ENCODE measurements around the gene RPL32. TPM values are rescaled to one million over a fixed set of nuclear protein-coding genes. Genes with fewer than 3 reads are reported as not detected.

RPL32 gene
- total and polyA plus RNA-seq, 2 donors (not counting 3 experiments of a cell fraction or from before 2014, with no cell fraction given) = 1,075 to 1,588 TPM

DNA sequence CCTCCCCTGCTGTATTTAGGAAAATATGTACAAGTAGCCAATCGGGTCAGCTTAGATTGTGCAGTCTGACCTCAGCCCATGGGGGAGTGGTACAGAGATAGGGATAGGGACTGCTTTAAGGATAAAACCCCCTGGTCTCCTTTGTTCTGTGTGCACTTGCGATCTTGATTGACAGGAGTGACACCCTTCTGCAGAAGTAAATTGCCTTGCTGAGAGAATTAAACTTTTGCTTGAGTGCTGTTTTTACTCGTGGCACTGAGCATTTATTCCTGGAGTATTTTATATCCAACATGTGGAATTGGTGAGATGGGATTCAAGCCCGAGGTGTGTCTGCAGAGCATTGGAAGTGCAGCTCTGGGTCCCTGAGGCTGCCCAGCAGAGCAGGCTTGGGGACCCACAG is 23.9 kb upstream of the RPL32 start:
- DNase-seq (ENCODE audit: low read depth, low spot score) (no peak), FAIRE-seq (no peak)
- Histone ChIP-seq H3K4me3 (replicated peaks in 1 of 3; ENCODE audit: insufficient read depth in 1 of 3, low read depth in 1 of 3, low read length in 3 of 3) (no peak overlapping the region), H2AFZ (ENCODE audit: low read depth, low read length) (no peak overlapping the region), H3K27ac (ENCODE audit: insufficient read depth, low read depth, low read length) (no peak overlapping the region), H3K27me3 (ENCODE audit: control insufficient read depth in 2 of 2, insufficient read depth in 2 of 2, low read length in 2 of 2) (no peaks in the 10 kb centered on the region), H3K9me1 (replicated peaks; ENCODE audit: control insufficient read depth, extremely low read depth, insufficient read depth, low read length) (no peaks in the 10 kb centered on the region), H3K4me2 (ENCODE audit: insufficient read depth, low read length) (no peak overlapping the region), H3K79me2 (ENCODE audit: control insufficient read depth, insufficient read depth, low read length) (no peaks in the 10 kb centered on the region), H3K9ac (replicated peaks; ENCODE audit: extremely low read depth, insufficient read depth, low read length) (no peak overlapping the region), H3K9me3 (replicated peaks; ENCODE audit: control insufficient read depth, insufficient read depth, low read length) (no peaks in the 10 kb centered on the region), H4K20me1 (replicated peaks; ENCODE audit: control insufficient read depth, extremely low read depth, insufficient read depth, low read length) (no peaks in the 10 kb centered on the region), H3K4me1 (ENCODE audit: control insufficient read depth, extremely low read depth, insufficient read depth, low read length) (no peaks in the 10 kb centered on the region), H3K36me3 (ENCODE audit: control insufficient read depth in 2 of 2, extremely low read depth in 1 of 2, insufficient read depth in 2 of 2, low read length in 2 of 2) (no peaks in the 10 kb centered on the region)
- POLR2A ChIA-PET = no interaction called here
- CTCF ChIA-PET = interaction anchor here (6.6 to 8.0 kb wide), 2 partner anchors 24 to 119 kb away, joined by 80 to 101 read pairs; no protein-coding TSS in a partner anchor
- intact Hi-C loops (cut with micrococcal nuclease) (no loop called here), dilution Hi-C loops (cut with MboI; ENCODE audit: extremely low pct_ligation_motif_present, low sequenced_read_pairs) (no loop called here)
- TF ChIP-seq, protein P1, sequence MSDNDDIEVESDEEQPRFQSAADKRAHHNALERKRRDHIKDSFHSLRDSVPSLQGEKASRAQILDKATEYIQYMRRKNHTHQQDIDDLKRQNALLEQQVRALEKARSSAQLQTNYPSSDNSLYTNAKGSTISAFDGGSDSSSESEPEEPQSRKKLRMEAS (IDR thresholded peaks at IDR 0.05; ENCODE audit: insufficient read depth, insufficient read length) = no peak
- TF ChIP-seq POLR2A (IDR thresholded peaks at IDR 0.05; ENCODE audit: low read depth, low read length) (no peak), EZH2 (IDR thresholded peaks at IDR 0.05; ENCODE audit: borderline replicate concordance, low read depth, low read length, severe bottlenecking) (no peak), POLR2AphosphoS5 (IDR thresholded peaks at IDR 0.05; ENCODE audit: insufficient read depth, low read depth, low read length) (no peak), MYC (IDR thresholded peaks at IDR 0.05; ENCODE audit: low read depth, low read length) (no peak), GATA2 (IDR thresholded peaks at IDR 0.05; ENCODE audit: insufficient read depth, insufficient read length, low read depth, low read length) (no peak), JUN (IDR thresholded peaks at IDR 0.05; ENCODE audit: borderline replicate concordance, insufficient read depth, insufficient read length, low read depth) (no peak), FOS (IDR thresholded peaks at IDR 0.05; ENCODE audit: borderline replicate concordance, insufficient read depth, low read length) (no peak)
- TF ChIP-seq, protein P2, sequence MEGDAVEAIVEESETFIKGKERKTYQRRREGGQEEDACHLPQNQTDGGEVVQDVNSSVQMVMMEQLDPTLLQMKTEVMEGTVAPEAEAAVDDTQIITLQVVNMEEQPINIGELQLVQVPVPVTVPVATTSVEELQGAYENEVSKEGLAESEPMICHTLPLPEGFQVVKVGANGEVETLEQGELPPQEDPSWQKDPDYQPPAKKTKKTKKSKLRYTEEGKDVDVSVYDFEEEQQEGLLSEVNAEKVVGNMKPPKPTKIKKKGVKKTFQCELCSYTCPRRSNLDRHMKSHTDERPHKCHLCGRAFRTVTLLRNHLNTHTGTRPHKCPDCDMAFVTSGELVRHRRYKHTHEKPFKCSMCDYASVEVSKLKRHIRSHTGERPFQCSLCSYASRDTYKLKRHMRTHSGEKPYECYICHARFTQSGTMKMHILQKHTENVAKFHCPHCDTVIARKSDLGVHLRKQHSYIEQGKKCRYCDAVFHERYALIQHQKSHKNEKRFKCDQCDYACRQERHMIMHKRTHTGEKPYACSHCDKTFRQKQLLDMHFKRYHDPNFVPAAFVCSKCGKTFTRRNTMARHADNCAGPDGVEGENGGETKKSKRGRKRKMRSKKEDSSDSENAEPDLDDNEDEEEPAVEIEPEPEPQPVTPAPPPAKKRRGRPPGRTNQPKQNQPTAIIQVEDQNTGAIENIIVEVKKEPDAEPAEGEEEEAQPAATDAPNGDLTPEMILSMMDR (IDR thresholded peaks at IDR 0.05; ENCODE audit: extremely low read depth in 1 of 2, insufficient read depth in 1 of 2, low read depth in 1 of 2, low read length in 2 of 2) = no peak
- BruUV-seq (replicated peaks) = no TSS peak

Data from endothelial cell of umbilical vein (primary cell).